ENCODE results near the gene AVPI1.

GRCh38 chr10:97686301-97686961 lies 610 bp downstream of the AVPI1 start:
- 0 out of 2 replicates have a peak, but pooled peaks have one; percentile 10 for TF ChIP-seq CTCF (IDR thresholded peaks at IDR 0.05; ENCODE audit: low read length)
- TF ChIP-seq EZH2phosphoT487 (IDR thresholded peaks at IDR 0.05; ENCODE audit: low read length) = no peak
- TF ChIP-seq EZH2 (optimal IDR thresholded peaks at IDR 0.05; ENCODE audit: low read depth, low read length) = no peak
